Small intestine (tissue), 7 donors: Measurements from ENCODE around the gene TRAPPC12. TPM values are rescaled to one million over a fixed set of nuclear protein-coding genes. Genes with fewer than 3 reads are reported as not detected.

Experiments
- DNase-seq, 2 donors: peaks; one replicate each; pipeline versions ENCODE4 v3.0.0 to v3.0.0-alpha.2; 2013
- FAIRE-seq: peaks from 2 replicates; lab custom pipeline; 2012; peaks lifted over from hg19 to GRCh38; lab: Jason Lieb, UNC
- H3K27ac ChIP-seq, 3 donors: one replicate each; pipeline ENCODE4 v1.5.1; 2013; ENCODE audit warnings: low read length in 2 of 3, mild to moderate bottlenecking in 2 of 3, control low read depth in 1 of 3, inconsistent platforms in 1 of 3, low read depth in 1 of 3, moderate library complexity in 1 of 3
- H3K27me3 ChIP-seq, 3 donors: one replicate each; pipeline ENCODE4 v1.6.1; 2013; ENCODE audit warnings: low read length in 3 of 3, inconsistent platforms in 1 of 3; ENCODE audit not compliant: control insufficient read depth in 3 of 3, insufficient read depth in 3 of 3
- H3K36me3 ChIP-seq, 3 donors: one replicate each; pipeline ENCODE4 v1.6.1; 2013; ENCODE audit warnings: low read length in 3 of 3, inconsistent platforms in 1 of 3, low read depth in 1 of 3, mild to moderate bottlenecking in 1 of 3, moderate library complexity in 1 of 3; ENCODE audit not compliant: control insufficient read depth in 3 of 3, insufficient read depth in 2 of 3
- H3K4me1 ChIP-seq, 3 donors: one replicate each; pipeline ENCODE4 v1.6.1; 2013; ENCODE audit warnings: low read length in 2 of 3, inconsistent platforms in 1 of 3, low read depth in 1 of 3, mild to moderate bottlenecking in 1 of 3, moderate library complexity in 1 of 3; ENCODE audit not compliant: control insufficient read depth in 3 of 3, insufficient read depth in 2 of 3
- H3K4me3 ChIP-seq, 3 donors: one replicate each; pipeline ENCODE4 v1.5.1; 2013; ENCODE audit warnings: low read length in 3 of 3, control low read depth in 1 of 3, inconsistent platforms in 1 of 3, low read depth in 1 of 3, mild to moderate bottlenecking in 1 of 3, moderate library complexity in 1 of 3
- H3K9me3 ChIP-seq, 2 donors: one replicate each; pipeline ENCODE4 v1.6.1; 2013; ENCODE audit warnings: low read depth in 1 of 2, low read length in 1 of 2; ENCODE audit not compliant: control insufficient read depth in 2 of 2, insufficient read depth in 1 of 2
- WGBS, 3 donors: extraction: QIAGEN DNeasy Blood & Tissue Kit; methylation state at CpG; one replicate each; pipeline ENCODE4 v1.1.7; 2013; 5-methylcytosine and 5-hydroxymethylcytosine counted together
- polyA plus RNA-seq, 4 donors: library from polyadenylated mRNA; stranded (reverse) in 3 of 4; unstranded in 1 of 4; fragments of 200-250 nt in 3 of 4; fragments of 120-200 nt in 1 of 4; gene quantifications; one replicate each; pipeline versions ENCODE4 v1.2.1 to v1.2.3, GENCODE V29; 2013
- donor health status: healthy with polysubstance abuse.
- donor health status: control.
- donor health status: control.
- donor health status: Bipolar disorder and iron deficiency.
- donor health status: healthy.

TRAPPC12 gene
- polyA plus RNA-seq, 4 donors: 43.9 to 120 (median 87.9) TPM

DNA sequence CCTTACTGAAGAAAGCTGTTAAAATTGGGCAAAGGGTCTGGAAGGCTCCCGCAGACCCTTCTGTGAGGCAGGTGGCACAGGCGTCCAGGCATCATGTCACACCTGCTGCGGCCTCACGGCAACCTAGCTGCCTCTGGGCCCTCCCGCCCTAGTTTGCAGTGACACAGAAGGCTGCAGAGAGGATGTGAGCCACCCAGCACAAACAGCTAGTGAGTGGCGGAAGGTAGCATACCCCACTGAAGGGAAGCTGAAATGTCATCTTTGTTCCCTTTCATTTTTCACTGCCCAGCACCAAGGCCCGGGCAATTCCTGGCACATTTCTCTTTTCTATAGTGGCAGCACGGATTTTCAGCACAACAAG is 53.8 kb downstream of the TRAPPC12 start:
- Histone ChIP-seq H3K27ac (no peak overlapping the region), H3K9me3 (no peaks in the 10 kb centered on the region), H3K27me3 (no peaks in the 10 kb centered on the region), H3K4me1 (no peaks in the 10 kb centered on the region), H3K36me3 (peaks cover 3 to 33% (median 3%) of the 10 kb centered on the region in 3 donors), H3K4me3 (no peak overlapping the region)
- no peak for FAIRE-seq
- 94 to 96% (median 94%) methylated on average over 8 of the region's 8 CpGs for WGBS, 3 donors
- DNase-seq: no peak

DNA sequence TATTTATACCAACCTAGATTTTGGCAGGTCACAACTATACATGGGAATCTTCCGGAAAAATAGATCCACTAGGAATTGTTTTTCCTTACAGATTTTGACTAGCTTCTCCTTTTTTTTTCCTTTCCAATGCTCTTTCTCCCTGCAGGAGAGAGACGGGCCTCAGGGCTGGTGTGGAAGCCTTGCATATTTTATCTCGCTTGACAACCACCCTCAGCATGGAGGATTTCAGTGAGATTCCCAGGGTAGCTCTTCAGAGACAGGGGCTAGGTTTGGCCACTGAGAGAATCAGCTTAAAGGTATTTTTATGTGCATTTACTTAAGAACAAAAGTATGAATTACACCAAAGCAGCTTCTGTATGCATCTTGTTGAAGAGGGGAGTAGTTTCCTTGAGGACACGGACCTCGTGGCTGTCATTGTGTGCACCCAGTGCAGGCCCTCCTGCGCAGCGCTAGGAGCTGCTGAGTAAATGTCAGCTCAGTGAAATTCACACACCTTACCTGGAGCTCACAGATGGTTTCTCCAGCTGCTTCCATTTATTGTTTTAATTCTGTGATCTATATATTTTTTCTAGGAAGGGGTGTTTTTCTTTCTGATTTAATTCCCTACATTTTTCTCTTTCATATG is 54.4 kb downstream of the TRAPPC12 start:
- WGBS, 3 donors: 87 to 93% (median 93%) methylated on average over 7 of the region's 7 CpGs
- H3K27ac ChIP-seq: no peak overlapping the region
- FAIRE-seq (no peak), DNase-seq (no peak)
- no peaks in the 10 kb centered on the region for H3K9me3 ChIP-seq
- H3K4me3 ChIP-seq: no peak overlapping the region
- no peaks in the 10 kb centered on the region for H3K4me1 ChIP-seq
- H3K27me3 ChIP-seq: no peaks in the 10 kb centered on the region
- H3K36me3 ChIP-seq: peaks cover 3 to 28% (median 3%) of the 10 kb centered on the region in 3 donors

DNA sequence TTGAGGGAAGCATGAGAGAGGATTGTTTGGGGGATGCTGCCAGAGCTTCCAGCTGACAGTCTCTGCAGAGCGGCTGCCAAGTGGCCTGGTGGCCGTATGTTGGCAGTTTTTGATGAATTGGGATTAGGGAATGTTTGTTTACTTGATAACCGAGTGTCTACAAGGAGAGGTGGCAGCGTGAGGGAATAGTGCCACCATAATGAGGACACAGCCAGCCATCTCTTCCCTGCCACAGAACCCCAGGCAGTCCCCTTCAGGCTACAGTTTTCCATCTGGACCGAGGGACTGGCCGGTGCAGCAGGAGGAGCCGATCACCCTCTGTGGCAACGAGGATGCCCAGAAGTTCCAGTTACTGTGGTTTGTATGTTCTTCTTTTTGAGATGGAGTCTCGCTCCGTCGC is 55.2 kb downstream of the TRAPPC12 start:
- FAIRE-seq (no peak), DNase-seq (no peak)
- 73 to 91% (median 79%) methylated on average over 11 of the region's 11 CpGs for WGBS, 3 donors
- Histone ChIP-seq H3K4me1 (no peaks in the 10 kb centered on the region), H3K27ac (no peak overlapping the region), H3K27me3 (no peaks in the 10 kb centered on the region), H3K4me3 (no peak overlapping the region), H3K9me3 (no peaks in the 10 kb centered on the region), H3K36me3 (peaks cover 3 to 25% (median 3%) of the 10 kb centered on the region in 3 donors)

DNA sequence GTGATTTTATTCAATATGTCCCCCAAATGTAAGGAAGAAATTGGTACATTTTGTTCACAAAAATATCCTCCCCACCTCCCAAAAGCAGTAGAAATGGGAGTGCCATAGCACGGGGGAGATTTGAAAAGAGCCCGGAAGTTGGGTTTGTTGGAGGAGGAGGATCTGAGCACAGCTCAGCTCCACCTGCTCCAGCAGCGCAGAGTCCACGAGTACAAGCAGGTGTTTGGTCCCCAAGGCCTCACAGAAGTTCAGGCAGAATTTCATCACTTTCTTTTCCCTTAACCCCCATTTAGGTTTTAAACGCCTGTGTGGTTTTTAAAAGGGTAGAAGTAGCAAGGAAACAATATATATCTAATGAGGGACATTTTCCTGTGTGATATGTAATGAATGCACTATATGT is 56.0 kb downstream of the TRAPPC12 start:
- FAIRE-seq (no peak), DNase-seq (peak; percentile 67 to 76)
- Histone ChIP-seq H3K27me3 (no peaks in the 10 kb centered on the region), H3K9me3 (no peaks in the 10 kb centered on the region), H3K4me3 (no peak overlapping the region), H3K36me3 (peaks cover 3 to 25% (median 3%) of the 10 kb centered on the region in 3 donors), H3K4me1 (peaks cover 0 to 4% (median 0%) of the 10 kb centered on the region in 3 donors), H3K27ac (peak overlapping the region in 1 of 3 donors; percentile 30)
- 24 to 67% (median 33%) methylated on average over 5 of the region's 5 CpGs for WGBS, 3 donors

DNA sequence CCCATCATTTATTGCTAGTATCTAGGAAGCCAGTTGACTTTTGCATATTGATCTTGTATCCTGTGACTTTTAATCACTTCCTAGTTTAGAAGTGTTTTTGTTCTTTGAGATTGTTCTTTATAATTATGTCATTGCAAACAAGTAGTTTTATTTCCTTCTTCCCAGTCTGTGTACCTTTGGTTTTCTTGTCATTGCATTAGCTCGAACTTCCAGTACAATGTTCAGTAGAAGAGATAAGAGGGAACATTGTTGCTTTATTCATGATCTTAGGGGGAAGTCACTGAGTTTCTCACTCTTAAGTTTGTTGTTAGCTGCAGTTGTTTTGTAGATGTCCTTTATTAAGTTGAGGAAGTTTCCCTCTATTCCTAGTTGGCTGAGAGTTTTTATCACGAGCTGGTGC is 61.0 kb downstream of the TRAPPC12 start:
- peak overlapping the region in 1 of 3 donors; percentile 4 for H3K27ac ChIP-seq
- WGBS, 3 donors: 7 to 54% (median 30%) methylated on average over 2 of the region's 2 CpGs
- no peaks in the 10 kb centered on the region for H3K27me3 ChIP-seq
- peaks cover 2 to 15% (median 12%) of the 10 kb centered on the region in 3 donors for H3K36me3 ChIP-seq
- peaks cover 0 to 7% (median 0%) of the 10 kb centered on the region in 3 donors for H3K4me1 ChIP-seq
- FAIRE-seq: peak; percentile 68
- no peaks in the 10 kb centered on the region for H3K9me3 ChIP-seq
- peak; percentile 55 to 83 for DNase-seq
- no peak overlapping the region for H3K4me3 ChIP-seq

DNA sequence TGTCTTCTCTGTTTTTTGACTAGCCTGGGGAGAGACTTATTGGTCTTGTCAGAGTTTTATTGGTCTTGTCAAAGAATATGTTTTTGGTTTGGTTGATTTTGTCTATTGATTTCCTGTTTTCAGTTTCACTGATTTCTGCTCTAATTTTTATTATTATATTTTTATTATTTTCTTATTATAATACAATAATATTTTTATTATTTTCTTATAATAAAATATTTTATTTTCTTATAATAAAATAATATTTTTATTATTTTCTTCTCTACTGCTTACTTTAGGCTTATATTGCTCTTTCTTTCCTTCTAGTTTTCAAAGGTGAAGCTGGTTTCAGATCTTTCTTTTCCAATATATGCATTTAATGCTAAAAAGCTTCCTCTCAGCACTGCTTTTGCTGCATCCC is 62.0 kb downstream of the TRAPPC12 start:
- DNase-seq (no peak), FAIRE-seq (peak; percentile 68)
- no peaks in the 10 kb centered on the region for H3K9me3 ChIP-seq
- peaks cover 5 to 24% (median 20%) of the 10 kb centered on the region in 3 donors for H3K36me3 ChIP-seq
- H3K27me3 ChIP-seq: no peaks in the 10 kb centered on the region
- H3K4me1 ChIP-seq: peaks cover 0 to 7% (median 0%) of the 10 kb centered on the region in 3 donors
- H3K27ac ChIP-seq: no peak overlapping the region
- H3K4me3 ChIP-seq: no peak overlapping the region

DNA sequence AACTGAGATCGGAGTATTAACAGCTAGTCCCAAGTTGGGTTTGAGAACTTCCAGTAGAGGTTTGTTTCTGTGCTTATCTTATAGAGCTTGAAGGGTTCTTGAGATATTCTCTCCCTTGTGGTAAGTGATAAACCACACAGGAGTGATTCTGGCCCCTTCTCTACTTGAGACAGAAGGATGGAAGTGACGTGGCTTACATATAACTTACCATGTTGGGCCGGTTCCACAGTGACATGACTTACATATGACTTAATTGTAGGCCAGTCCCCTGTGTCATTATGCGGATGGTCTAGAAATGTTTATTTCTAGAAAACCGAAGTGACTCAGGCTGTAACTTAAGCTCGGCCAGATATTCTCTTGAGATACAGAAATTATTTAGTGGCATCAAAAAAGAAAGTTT is 62.7 kb downstream of the TRAPPC12 start:
- WGBS, 3 donors: 81 to 95% (median 87%) methylated on average over 6 of the region's 6 CpGs
- no peak overlapping the region for H3K27ac ChIP-seq
- H3K36me3 ChIP-seq: peaks cover 5 to 30% (median 23%) of the 10 kb centered on the region in 3 donors
- H3K27me3 ChIP-seq: no peaks in the 10 kb centered on the region
- no peak overlapping the region for H3K4me3 ChIP-seq
- FAIRE-seq (no peak), DNase-seq (no peak)
- H3K4me1 ChIP-seq: peaks cover 0 to 7% (median 0%) of the 10 kb centered on the region in 3 donors
- no peaks in the 10 kb centered on the region for H3K9me3 ChIP-seq

DNA sequence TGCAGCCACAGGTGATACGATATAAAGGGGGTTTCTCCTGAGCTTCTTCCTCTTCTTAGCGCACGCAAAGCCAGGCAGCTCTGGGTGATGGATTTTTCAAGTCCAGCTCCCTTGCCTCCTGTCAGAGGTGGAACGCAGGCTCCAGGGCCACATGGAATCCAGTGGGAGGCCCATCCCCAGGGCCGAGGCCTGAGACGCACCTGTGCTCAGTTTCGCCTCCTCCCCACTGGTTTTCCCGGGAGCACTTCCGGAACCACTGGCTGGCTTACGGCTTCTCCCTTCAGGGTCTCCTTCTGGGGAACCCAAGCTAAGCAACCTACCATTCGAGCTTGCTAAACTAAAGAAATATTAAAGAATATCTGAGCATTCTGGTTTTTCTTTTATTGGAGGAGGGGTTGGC is 63.6 kb downstream of the TRAPPC12 start:
- FAIRE-seq: no peak

More for the DNA sequence above, 63.6 kb downstream of the TRAPPC12 start:
- Histone ChIP-seq H3K4me1 (peaks cover 0 to 7% (median 0%) of the 10 kb centered on the region in 3 donors), H3K36me3 (peaks cover 5 to 39% (median 23%) of the 10 kb centered on the region in 3 donors), H3K27me3 (no peaks in the 10 kb centered on the region), H3K4me3 (no peak overlapping the region), H3K9me3 (no peaks in the 10 kb centered on the region), H3K27ac (no peak overlapping the region)
- WGBS, 3 donors: 96 to 97% (median 97%) methylated on average over 11 of the region's 11 CpGs
- DNase-seq: no peak
